Activated naive CD4-positive, alpha-beta T cell treated with anti-CD3 and anti-CD28 coated beads for 36 hours (primary cell): Measurements from ENCODE around the gene DMXL1. TPM values are rescaled to one million over a fixed set of nuclear protein-coding genes. Genes with fewer than 3 reads are reported as not detected.
A peak's percentile ranks its signal among the peaks of the same experiment; 100 is the strongest.
"Not testable (repeated sequence)": the region's sequence is repeated elsewhere in the genome, so short reads cannot be mapped to it uniquely, and the experiment has no call there.

Source experiments
- CTCF ChIA-PET: fragments of 350-600 bp; sonication (Branson Sonifier 250); formaldehyde crosslinking; loops from one replicate; lab custom pipeline; 2021; ENCODE audit warnings: antibody characterized with exemption; lab: Charles Lee
- DNase-seq: peaks from one replicate; pipeline ENCODE4 v3.0.0-alpha.2; 2020
- H3K27ac Mint-ChIP-seq: one replicate; pipeline ENCODE4 v1.8.0; 2021; ENCODE audit warnings: mild to moderate bottlenecking, mixed read lengths
- H3K27me3 Mint-ChIP-seq: one replicate; pipeline ENCODE4 v1.8.0; 2021; ENCODE audit warnings: low read depth, mixed read lengths
- H3K36me3 Mint-ChIP-seq: one replicate; pipeline ENCODE4 v1.8.0; 2021; ENCODE audit warnings: low read depth, mixed read lengths
- H3K4me1 Mint-ChIP-seq: one replicate; pipeline ENCODE4 v1.8.0; 2021; ENCODE audit warnings: low read depth, mixed read lengths
- H3K4me3 Mint-ChIP-seq: one replicate; pipeline ENCODE4 v1.8.0; 2021; ENCODE audit warnings: mild to moderate bottlenecking, moderate library complexity, mixed read lengths
- H3K9me3 Mint-ChIP-seq: one replicate; pipeline ENCODE4 v1.8.0; 2021; ENCODE audit warnings: mixed read lengths
- intact Hi-C: fragments of 100-400 bp; cut with micrococcal nuclease; formaldehyde crosslinking; loops from one replicate; pipeline ENCODE4 v1.15.1; 2023
- total RNA-seq, 2 experiments: library from RNA; stranded (reverse); gene quantifications; one replicate each; pipeline ENCODE4 v1.2.3, GENCODE V29; 2021

Gene DMXL1
- total RNA-seq, 2 experiments from 2014 or later, result 16.4 to 18.0 TPM

GRCh38 chr5:119238265-119239118, 167.6 kb downstream of the DMXL1 start:
- H3K4me3 Mint-ChIP-seq, result peak overlapping the region; percentile 43
- intact Hi-C loops, result loop anchor here (1.0 to 2.0 kb wide), 4 partner anchors 12 to 207 kb away; no protein-coding TSS in a partner anchor
- CTCF ChIA-PET, result interaction anchor here (0.9 to 1.1 kb wide), 2 partner anchors 167 to 255 kb away, joined by 3 read pairs; no protein-coding TSS in a partner anchor

DNA sequence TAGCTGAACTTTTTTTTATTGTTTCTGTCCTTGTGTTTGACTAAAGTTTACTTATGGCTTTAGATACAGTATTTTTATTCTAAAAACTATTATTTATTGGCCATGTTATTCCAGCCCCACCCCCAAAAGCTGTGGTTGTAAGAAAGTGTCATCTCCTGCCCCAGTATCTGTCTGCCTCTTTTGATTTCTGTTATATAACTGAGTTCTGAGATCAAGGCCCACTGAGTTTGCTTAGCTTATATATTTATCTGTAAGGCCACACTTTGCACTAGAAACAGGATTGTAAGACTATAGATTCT, 168.2 kb downstream of the DMXL1 start:
- peak overlapping the region; percentile 54 for H3K27ac Mint-ChIP-seq
- H3K9me3 Mint-ChIP-seq, result no peaks in the 10 kb centered on the region
- DNase-seq, result no peak
- peak overlapping the region; percentile 43 for H3K4me3 Mint-ChIP-seq
- intact Hi-C loops, result loop anchor here (2.0 kb wide), 1 partner anchor 64 kb away; no protein-coding TSS in a partner anchor
- H3K4me1 Mint-ChIP-seq, result peaks cover 31% of the 10 kb centered on the region
- no peaks in the 10 kb centered on the region for H3K27me3 Mint-ChIP-seq
- H3K36me3 Mint-ChIP-seq, result peaks cover 5% of the 10 kb centered on the region
- CTCF ChIA-PET, result interaction anchor here (0.9 to 1.1 kb wide), 3 partner anchors 20 to 256 kb away, joined by 3 read pairs; no protein-coding TSS in a partner anchor

More at GRCh38 chr5:119238265-119239118, 167.6 kb downstream of the DMXL1 start:
- Mint-ChIP-seq H3K27me3 (no peaks in the 10 kb centered on the region), H3K27ac (peak overlapping the region; percentile 54), H3K9me3 (no peaks in the 10 kb centered on the region), H3K4me1 (peaks cover 32% of the 10 kb centered on the region), H3K36me3 (peaks cover 5% of the 10 kb centered on the region)
- DNase-seq, result no peak

DNA sequence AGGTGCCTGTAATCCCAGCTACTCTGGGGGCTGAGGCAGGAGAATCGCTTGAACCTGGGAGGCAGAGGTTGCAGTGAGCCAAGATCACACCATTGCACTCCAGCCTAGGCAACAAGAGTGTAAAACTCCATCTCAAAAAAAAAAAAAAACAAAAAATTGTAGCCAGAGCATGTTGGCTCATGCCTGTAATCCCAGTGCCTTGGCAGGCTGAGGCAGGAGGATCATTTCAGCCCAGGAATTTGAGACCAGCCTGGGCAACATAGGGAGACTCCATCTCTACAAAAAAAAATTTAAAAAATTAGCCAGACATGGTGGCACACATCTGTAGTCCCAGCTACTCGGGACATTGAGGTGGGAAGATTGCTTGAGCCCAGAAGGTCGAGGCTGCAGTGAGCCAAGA, 168.9 kb downstream of the DMXL1 start:
- H3K27ac Mint-ChIP-seq, result not testable (repeated sequence)
- intact Hi-C loops, result loop anchor here (2.0 kb wide), 1 partner anchor 63 kb away; no protein-coding TSS in a partner anchor
- CTCF ChIA-PET, result interaction anchor here (0.7 to 1.1 kb wide), 4 partner anchors 19 to 256 kb away, joined by 3 read pairs; no protein-coding TSS in a partner anchor

DNA sequence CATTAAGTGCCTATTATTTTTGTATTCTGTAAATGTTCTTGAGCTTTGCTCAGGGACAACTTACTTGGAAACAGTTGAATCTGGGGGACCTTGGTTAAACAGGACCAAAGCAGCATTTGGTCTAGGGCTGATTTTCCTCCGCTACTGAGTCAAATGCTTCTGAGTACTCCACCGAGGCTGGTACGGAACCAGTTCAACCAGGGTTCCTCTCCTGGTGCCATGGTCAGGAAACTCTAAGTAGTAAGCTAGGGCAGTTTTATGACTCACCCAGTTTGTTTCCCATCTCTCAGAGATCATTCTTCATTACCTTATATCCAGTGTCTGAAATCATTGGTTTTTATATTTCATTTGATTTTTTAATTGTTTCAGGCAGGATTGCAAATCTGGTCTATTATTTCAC, 173.0 kb downstream of the DMXL1 start:
- intact Hi-C loops, result no loop called here
- Mint-ChIP-seq H3K9me3 (no peaks in the 10 kb centered on the region), H3K27me3 (no peaks in the 10 kb centered on the region), H3K27ac (no peak overlapping the region), H3K36me3 (peaks cover 13% of the 10 kb centered on the region), H3K4me3 (no peak overlapping the region), H3K4me1 (peaks cover 5% of the 10 kb centered on the region)
- DNase-seq, result no peak
- CTCF ChIA-PET, result interaction anchor here (0.6 kb wide), 1 partner anchor 21 kb away, joined by 6 read pairs; no protein-coding TSS in a partner anchor

More for the DNA sequence above, 168.9 kb downstream of the DMXL1 start:
- H3K27me3 Mint-ChIP-seq, H3K4me3 Mint-ChIP-seq, DNase-seq, H3K9me3 Mint-ChIP-seq, H3K36me3 Mint-ChIP-seq: not testable (repeated sequence)
- H3K4me1 Mint-ChIP-seq, result peaks cover 23% of the 10 kb centered on the region

GRCh38 chr5:119250946-119251901, 180.3 kb downstream of the DMXL1 start:
- peaks cover 25% of the 10 kb centered on the region for H3K9me3 Mint-ChIP-seq
- peaks cover 21% of the 10 kb centered on the region for H3K4me1 Mint-ChIP-seq
- DNase-seq, result no peak
- CTCF ChIA-PET, result interaction anchor here (0.7 kb wide), 3 partner anchors 64 to 297 kb away, joined by 3 read pairs; no protein-coding TSS in a partner anchor
- H3K4me3 Mint-ChIP-seq, result no peak overlapping the region
- intact Hi-C loops, result no loop called here
- no peaks in the 10 kb centered on the region for H3K27me3 Mint-ChIP-seq
- H3K36me3 Mint-ChIP-seq, result peaks cover 15% of the 10 kb centered on the region
- H3K27ac Mint-ChIP-seq, result no peak overlapping the region

- H3K9me3 Mint-ChIP-seq, result peaks cover 49% of the 10 kb centered on the region
- CTCF ChIA-PET, result interaction anchor here (0.7 to 2.2 kb wide), 5 partner anchors 12 to 165 kb away, joined by 3 to 6 read pairs (median 3); no protein-coding TSS in a partner anchor
- no peak overlapping the region for H3K27ac Mint-ChIP-seq
- H3K4me1 Mint-ChIP-seq, result peaks cover 21% of the 10 kb centered on the region
- H3K27me3 Mint-ChIP-seq, result no peaks in the 10 kb centered on the region
- no peak overlapping the region for H3K4me3 Mint-ChIP-seq
- intact Hi-C loops, result loop anchor here (1.0 kb wide), 2 partner anchors 233 to 267 kb away; partner anchors contain the start of gene DTWD2
- DNase-seq, result peak; percentile 32
- H3K36me3 Mint-ChIP-seq, result peaks cover 14% of the 10 kb centered on the region
These were observed 184.9 kb downstream of the DMXL1 start for GRCh38 chr5:119255571-119256356.

DNA sequence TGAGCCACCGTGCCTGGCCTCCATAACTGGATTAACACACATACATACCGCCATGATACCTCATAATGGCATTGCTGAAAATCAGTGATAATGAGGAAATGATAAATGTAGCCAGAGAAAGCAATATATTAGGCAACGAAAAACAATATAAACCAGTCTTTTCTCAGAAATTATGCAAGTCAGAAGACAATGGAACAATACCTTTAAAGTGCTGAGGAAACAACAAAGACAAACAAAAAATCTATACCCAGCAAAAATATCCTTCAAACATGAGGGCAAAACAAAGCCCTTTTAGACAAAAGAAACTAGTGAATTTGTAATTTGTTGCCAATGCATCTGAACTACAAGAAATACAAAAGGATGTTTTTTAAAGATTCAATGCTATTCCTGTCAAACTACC, 186.7 kb downstream of the DMXL1 start:
- CTCF ChIA-PET, result interaction anchor here (1.0 to 2.2 kb wide), 2 partner anchors 10 to 268 kb away, joined by 3 to 6 read pairs; no protein-coding TSS in a partner anchor
- no peak for DNase-seq
- Mint-ChIP-seq H3K27ac (no peak overlapping the region), H3K4me1 (peaks cover 11% of the 10 kb centered on the region), H3K36me3 (peaks cover 12% of the 10 kb centered on the region), H3K27me3 (no peaks in the 10 kb centered on the region), H3K4me3 (no peak overlapping the region), H3K9me3 (peaks cover 55% of the 10 kb centered on the region)
- intact Hi-C loops, result no loop called here

DNA sequence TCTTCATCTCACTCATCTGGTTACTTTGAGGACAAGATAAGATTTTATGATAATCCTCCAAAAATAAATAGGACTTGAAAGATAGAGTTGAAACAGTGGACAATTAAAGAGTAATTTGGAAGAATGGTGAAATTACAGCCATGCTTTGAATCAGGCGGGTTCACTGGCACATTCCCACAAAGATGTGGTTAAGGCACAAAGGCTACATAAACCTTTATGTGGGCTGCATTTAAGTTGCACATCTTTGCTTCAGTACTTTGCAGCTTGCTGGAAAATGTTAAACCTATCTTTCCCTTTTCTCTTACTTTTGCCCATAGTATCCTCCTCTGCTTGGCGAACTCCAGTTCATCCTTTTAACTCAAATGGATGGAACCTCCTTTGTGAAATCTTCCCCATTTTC, 192.8 kb downstream of the DMXL1 start:
- no peak overlapping the region for H3K27ac Mint-ChIP-seq
- no peak for DNase-seq
- peaks cover 3% of the 10 kb centered on the region for H3K36me3 Mint-ChIP-seq
- H3K4me3 Mint-ChIP-seq, result no peak overlapping the region
- H3K9me3 Mint-ChIP-seq, result peaks cover 24% of the 10 kb centered on the region
- intact Hi-C loops, result no loop called here
- no peaks in the 10 kb centered on the region for H3K27me3 Mint-ChIP-seq
- H3K4me1 Mint-ChIP-seq, result peaks cover 42% of the 10 kb centered on the region
- CTCF ChIA-PET, result interaction anchor here (1.0 to 1.5 kb wide), 3 partner anchors 21 to 276 kb away, joined by 3 to 4 read pairs (median 3); partner anchors contain the start of gene DTWD2

DNA sequence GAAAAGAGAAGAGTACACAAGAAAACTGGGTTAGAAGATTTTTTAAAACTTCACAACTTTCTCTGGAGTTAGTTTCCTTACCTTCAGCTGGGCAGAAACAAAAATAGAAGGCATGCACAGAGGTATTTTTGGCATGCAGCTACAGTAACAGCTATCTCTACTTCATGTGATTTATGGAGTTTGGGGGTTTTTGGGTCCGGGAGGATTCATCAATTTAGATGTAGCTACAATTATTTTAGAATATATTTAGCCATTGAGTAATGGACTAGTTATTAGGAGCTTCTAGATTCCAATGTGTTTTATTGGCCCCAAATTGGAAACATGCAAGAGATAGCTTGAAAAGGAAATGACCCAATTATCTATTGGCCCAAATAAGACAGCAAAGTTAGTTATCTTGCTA, 193.3 kb downstream of the DMXL1 start:
- H3K36me3 Mint-ChIP-seq, result peaks cover 5% of the 10 kb centered on the region
- CTCF ChIA-PET, result interaction anchor here (1.0 to 1.5 kb wide), 2 partner anchors 242 to 276 kb away, joined by 4 read pairs; partner anchors contain the start of gene DTWD2
- H3K27me3 Mint-ChIP-seq, result no peaks in the 10 kb centered on the region
- intact Hi-C loops, result no loop called here
- no peak for DNase-seq
- H3K27ac Mint-ChIP-seq, result no peak overlapping the region
- peaks cover 19% of the 10 kb centered on the region for H3K9me3 Mint-ChIP-seq
- no peak overlapping the region for H3K4me3 Mint-ChIP-seq
- H3K4me1 Mint-ChIP-seq, result peaks cover 42% of the 10 kb centered on the region

DNA sequence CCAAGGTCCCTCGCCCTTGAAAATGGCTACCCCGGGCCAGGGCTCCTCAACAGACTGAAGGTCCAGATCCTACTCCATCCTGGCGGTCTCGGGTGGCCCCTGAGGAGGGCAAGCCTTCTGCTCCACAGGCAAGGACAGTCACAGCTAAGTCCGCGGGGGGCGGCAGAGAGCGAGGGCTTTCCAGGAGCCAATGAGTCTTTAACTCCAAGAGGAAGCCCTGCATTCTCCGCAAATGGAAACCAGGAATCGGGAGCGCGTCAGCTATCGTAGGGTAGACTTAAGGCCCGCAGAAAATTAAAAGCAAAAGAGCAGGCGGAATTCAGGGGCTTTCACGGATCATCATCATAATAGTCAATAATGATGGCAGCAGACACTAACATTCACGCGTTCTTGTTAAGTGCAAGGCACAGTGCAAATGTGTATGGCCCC, 197.1 kb downstream of the DMXL1 start:
- peak overlapping the region; percentile 91 for H3K4me3 Mint-ChIP-seq
- peak overlapping the region; percentile 97 for H3K27ac Mint-ChIP-seq
- peaks cover 64% of the 10 kb centered on the region for H3K4me1 Mint-ChIP-seq
- H3K9me3 Mint-ChIP-seq, result peaks cover 6% of the 10 kb centered on the region
- CTCF ChIA-PET, result interaction anchor here (1.0 to 3.9 kb wide), 18 partner anchors 10 to 283 kb away, joined by 3 to 19 read pairs (median 5); partner anchors contain the start of genes DMXL1 and TNFAIP8
- no peaks in the 10 kb centered on the region for H3K27me3 Mint-ChIP-seq
- DNase-seq, result peak; percentile 93
- intact Hi-C loops, result loop anchor here (1.0 to 2.0 kb wide), 10 partner anchors 30 to 280 kb away; partner anchors contain the start of genes DTWD2 and HSD17B4
- H3K36me3 Mint-ChIP-seq, result peaks cover 25% of the 10 kb centered on the region
